GM18505 (cell line): ENCODE measurements around the gene LY6G6F.
A peak's percentile ranks its signal among the peaks of the same experiment; 100 is the strongest.
"Not testable (repeated sequence)": the region's sequence is repeated elsewhere in the genome, so short reads cannot be mapped to it uniquely, and the experiment has no call there.

Experiments
- ATAC-seq: cut with Tn5 transposase; IDR thresholded peaks from one replicate; pipeline ENCODE4 v1.9.1; 2021; ENCODE audit not compliant: unreplicated experiment
- POLR2A ChIP-seq: IDR thresholded peaks from 4 replicates; pipeline ENCODE4 v1.6.1; 2011; ENCODE audit warnings: borderline replicate concordance; ENCODE audit not compliant: insufficient read depth, insufficient read length; ENCODE audit errors: extremely low read depth

LY6G6F gene

DNA sequence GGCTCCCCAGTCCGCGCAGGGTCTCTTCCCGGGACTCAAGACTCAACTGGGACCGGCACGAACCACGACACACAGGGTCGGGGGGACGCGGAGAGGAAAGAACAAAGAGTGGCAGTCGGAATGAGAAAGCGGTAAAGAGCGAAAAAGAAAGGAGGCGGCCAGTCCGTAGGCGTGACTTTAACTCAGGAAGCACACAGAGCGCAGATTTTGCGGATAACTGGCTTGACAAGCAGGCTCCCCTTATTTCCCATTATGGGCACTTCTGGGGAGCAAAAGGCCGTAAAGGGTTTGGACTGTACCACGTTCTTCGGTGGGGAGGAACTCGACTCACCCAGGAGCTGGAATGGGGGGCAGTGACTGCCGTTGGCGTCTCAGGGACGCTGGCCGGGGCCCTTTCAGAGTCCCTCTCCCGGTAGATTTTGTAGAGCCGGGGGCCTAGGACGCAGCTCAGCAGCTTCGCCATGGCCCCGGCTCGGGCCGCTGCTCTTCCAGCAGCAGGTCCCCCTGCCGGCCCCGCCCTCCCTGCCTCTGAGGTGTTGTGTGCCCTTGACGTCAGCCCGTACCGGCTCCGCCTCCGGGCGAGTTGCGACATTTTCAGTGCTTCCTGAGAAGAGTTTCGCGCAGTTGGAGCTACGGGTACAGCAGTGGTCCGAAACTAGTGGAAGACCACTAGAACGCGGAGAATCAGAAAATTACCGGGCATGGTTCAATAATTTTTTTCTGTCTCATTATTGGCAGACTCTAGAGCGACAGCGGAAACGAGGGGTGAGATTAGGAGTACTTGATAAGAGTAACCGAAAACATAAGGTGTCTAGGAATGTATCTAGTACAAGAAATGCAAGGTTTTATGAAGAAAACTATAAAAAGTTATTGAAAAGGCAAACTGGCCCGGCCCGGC, 3.6 kb upstream of the LY6G6F start, which contains the start of gene ABHD16A:
ABHD16A (minus strand) TSS at position 506 of the 898 bp plus-strand sequence; CDS start at position 463, 43 bp downstream.
- peak; percentile 84 for ATAC-seq
- peak; percentile 95 for TF ChIP-seq POLR2A

DNA sequence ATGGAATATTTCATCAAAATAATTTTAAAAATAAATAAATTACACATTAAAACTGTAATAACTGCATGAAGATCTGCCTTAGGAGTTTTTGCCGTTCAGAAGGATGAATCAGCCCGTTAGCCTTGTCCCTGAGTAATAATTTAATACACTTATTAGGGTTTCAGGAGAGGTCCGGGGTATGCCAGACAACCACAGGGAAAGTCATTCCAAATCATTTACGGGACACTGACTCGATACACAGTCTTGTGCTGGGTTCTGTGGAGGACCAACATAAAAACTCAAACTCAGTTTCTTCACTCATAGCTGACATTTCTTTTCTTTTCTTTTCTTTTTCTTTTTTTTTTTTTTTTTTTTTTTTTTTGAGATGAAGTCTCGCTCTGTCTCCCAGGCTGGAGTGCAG, 735 bp upstream of the LY6G6F start:
- ATAC-seq: no peak
- no peak for TF ChIP-seq POLR2A

DNA sequence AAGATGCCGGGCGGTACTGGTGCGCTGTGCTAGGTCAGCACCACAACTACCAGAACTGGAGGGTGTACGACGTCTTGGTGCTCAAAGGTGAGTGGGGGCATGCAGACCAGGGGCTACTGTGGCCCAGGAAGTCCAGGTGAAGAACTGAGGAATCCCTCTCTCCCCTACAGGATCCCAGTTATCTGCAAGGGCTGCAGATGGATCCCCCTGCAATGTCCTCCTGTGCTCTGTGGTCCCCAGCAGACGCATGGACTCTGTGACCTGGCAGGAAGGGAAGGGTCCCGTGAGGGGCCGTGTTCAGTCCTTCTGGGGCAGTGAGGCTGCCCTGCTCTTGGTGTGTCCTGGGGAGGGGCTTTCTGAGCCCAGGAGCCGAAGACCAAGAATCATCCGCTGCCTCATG, 1.0 kb downstream of the LY6G6F start:
- no peak for ATAC-seq
- TF ChIP-seq POLR2A: no peak

DNA sequence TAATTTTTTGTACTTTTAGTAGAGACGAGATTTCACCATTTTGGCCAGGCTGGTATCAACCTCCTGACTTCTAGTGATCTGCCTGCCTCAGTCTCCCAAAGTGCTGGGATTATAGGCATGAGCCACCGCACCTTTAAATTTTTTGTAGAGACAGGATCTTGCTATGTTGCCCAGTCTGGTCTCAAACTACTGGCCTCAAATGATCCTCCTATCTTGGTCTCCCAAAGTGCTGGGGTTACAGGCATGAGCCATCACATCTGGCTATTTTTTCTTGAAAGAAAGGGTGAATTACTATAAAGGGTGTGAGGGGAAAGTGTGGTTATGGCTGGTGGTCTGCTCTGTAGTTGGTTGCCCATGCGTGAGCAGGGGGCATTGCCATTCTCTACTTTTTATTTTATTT, 1.6 kb downstream of the LY6G6F start:
- no peak for ATAC-seq
- TF ChIP-seq POLR2A: no peak

DNA sequence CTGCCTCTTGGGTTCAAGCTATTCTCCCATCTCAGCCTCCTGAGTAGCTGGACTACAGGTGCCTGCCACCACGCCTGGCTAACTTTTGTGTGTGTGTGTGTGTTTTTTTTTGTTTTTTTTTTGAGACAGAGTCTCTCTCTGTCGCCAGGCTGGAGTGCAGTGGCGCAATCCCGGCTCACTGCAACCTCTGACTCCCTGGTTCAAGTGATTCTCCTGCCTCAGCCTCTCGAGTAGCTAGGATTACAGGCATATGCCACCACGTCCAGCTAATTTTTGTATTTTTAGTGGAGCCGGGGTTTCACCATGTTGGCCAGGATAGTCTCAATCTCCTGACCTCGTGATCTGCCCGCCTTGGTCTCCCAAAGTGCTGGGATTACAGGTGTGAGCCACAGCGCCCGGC, 2.5 kb downstream of the LY6G6F start:
- ATAC-seq: not testable (repeated sequence)

DNA sequence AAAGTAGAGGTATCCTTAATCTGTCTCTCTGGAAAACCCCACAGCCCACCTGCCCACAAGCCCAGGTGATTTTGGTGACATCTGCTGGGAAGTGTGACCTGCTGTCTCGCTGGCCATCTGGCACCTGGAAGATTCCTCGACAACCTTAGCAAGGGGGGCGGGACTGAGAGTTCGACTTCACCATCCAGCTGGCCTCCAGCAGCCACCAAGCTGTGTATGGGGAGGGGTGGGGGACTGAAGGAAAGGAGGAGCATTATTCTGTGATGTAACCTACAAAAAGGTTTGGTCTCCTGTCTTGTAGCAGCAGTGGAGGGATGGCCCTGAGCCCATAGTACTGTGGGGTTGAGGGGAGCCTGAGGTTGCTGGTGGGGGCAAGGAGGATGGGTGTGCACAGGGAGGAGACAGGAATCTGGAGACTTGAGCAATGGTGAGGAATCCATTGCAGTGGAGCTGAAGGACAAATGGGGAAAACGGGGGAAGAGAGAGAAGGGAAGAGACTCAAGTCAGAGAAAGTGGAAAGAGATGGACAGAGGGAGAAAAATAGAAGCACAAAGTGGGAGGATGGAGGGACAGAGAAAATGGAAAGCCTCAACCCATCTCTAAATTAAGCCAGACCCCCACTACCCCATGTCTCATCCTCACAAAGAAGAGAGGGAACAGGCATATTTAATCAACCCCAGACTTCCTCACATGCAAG, 4.0 kb downstream of the LY6G6F start:
- no peak for ATAC-seq
- no peak for TF ChIP-seq POLR2A

DNA sequence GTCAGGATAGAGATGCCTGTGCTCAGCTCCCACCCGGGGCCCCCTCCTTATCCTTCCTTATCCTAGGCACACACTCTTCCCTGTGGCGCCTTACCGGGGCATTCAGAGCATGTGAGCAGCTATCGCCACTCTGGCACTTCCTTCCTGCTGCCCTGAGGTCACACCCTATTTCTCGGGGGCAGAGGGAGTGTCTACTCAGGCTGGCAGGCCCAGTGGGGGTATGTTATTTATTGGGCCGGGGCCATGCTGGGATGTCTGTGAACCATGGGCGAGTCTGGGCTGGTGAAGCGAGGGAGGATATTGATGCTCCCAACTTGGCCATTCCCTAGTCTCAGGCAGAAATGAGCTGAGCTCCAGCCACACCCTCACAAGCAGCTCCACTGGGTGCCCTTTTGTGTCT, 4.6 kb downstream of the LY6G6F start:
- ATAC-seq: no peak
- TF ChIP-seq POLR2A: no peak

DNA sequence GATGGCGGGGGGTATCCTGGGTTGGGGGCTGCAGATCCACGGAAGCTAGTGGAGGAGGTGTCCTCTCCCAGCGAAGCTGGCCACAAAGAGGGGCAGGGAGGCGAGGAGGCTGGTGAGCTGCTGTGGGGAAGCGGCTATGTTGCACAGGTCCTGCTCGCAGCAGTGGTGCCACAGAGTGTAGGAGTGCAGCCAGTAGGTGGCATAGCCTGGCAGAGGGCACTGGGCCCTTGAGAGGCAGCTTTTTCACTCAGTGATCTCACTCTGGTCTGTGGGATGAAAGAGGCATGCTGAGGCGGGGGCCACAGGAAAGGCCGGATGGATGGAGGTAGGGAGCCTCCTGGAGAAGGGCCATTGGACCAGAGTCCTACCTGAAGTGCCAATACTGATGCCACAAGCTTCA, 5.6 kb downstream of the LY6G6F start:
- no peak for TF ChIP-seq POLR2A
- no peak for ATAC-seq

DNA sequence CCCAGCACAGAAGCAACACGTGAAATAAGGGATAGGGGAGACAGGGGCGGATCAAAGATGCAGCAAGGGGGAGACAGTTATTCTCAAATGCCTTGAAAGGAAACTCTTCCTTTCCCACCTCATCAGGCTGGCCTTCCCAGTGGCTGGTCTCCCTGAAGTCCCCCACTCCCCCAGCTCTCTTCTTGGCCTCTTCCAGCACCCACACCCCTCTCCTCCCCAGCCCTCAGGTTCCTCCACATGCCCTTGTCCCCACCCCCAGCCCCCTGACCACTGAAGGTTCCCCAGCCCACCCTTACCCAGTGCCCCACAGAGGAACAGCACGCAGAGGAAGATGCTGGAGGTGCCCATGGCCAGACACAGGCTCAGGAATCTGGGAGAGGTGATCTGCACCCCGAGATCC, 6.8 kb downstream of the LY6G6F start:
- no peak for TF ChIP-seq POLR2A
- no peak for ATAC-seq

DNA sequence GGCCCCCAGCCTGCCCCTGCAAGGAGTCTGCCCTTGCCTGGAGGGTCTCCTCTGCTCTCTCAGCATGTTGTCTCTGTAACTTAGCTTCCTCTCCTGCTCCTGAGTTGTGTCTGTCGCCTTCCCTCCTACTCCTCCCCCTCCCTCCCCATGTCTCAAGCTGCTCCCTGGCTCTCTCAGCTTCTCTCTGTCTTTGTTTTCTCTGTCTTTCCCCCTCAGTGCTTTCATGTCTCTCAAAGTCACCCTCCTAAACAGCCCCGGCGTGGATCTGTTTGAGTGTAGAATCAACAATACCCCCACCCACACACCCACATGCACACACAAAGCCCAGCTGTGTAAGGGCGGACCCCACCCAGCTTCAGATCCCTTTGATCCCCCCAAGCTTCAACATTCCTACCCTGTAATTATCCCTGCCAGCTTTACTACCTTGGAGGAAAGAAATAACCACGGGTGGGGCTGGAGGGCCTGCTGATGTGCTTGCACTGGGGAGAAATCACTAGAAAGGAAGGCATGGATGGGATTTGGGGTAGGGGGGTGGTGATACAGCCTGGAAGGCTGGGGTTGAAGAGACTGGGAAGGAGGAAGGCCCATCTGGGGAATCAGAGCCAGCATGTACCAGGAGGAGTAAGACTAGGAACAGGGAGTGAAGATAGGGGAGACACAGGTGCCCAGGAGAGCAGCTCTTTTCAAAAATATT, 7.5 kb downstream of the LY6G6F start:
- no peak for TF ChIP-seq POLR2A
- no peak for ATAC-seq

DNA sequence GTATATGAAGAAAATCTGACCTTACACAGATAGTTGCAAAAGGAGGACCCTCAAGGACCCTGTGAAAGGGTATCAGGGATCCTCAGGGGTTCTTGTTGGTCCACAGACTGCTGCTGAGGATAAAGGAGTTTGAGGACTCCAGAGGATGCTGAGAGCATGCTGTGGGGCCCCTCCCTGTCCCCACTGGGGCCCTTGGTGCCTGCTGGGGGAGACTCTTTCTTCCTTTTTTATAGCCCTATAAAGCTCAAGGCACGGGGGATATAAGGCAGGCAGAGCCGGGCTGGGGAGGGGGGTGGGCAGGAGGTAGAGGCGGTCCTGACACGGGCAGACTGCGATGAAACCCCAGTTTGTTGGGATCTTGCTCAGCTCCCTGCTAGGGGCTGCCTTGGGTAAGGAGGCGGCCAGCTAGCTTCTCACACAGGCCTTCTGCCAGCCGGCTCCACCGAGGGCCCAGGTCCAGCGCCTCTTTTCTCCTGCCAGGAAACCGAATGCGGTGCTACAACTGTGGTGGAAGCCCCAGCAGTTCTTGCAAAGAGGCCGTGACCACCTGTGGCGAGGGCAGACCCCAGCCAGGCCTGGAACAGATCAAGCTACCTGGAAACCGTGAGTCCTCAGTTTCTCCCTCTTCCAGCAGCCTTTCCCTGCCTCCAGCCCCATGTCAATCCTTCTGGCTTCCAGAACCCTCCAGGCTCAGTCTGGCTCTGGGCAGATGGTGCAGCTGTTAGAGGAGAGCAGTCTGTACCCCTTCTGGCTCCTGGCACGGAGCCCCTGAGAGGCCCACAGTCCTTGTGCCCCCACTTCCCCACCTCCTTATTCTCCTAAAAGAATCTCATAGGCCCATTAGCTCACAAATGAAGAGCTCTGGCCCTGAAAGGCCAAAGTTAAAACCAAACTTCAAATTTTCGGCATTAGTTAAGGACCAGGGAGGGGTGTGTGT, 8.6 kb downstream of the LY6G6F start, which contains the start of gene LY6G6D:
LY6G6D (plus strand) TSS at position 327 of the 937 bp plus-strand sequence; CDS start at position 335, 8 bp downstream.
- ATAC-seq: no peak
- no peak for TF ChIP-seq POLR2A

DNA sequence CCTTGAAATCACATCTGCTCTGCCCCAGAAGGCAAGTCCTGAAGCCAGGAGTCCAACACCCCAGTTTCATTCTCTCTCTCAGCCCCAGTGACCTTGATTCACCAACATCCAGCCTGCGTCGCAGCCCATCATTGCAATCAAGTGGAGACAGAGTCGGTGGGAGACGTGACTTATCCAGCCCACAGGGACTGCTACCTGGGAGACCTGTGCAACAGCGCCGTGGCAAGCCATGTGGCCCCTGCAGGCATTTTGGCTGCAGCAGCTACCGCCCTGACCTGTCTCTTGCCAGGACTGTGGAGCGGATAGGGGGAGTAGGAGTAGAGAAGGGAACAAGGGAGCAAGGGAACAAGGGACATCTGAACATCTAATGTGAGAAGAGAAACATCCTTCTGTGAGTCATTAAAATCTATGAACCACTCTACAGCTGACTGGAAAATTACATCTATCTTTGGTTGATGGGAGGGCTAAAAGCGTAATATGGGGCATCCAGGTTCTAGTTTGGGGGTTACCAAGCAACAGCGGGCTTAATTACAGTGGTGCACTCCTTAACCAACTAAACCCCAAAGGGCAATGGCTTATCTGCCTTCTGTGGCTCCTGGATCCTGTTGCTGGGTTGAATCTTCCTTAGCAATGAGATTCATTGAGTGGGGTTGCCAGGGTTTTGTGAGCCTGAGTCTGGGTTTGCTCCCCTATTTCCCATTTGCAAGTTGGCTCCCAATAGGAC, 11.0 kb downstream of the LY6G6F start:
- no peak for ATAC-seq
- no peak for TF ChIP-seq POLR2A
